Liver (tissue), 3 donors: ENCODE results near the gene SLCO1C1.

ENCODE experiments used
- EGR1 ChIP-seq, 2 donors: IDR thresholded peaks; 2 replicates each; pipeline ENCODE4 v1.6.1; 2016 to 2018; ENCODE audit warnings: antibody characterized with exemption in 2 of 2, low read depth in 2 of 2
- FOXA1 ChIP-seq: IDR thresholded peaks from 2 replicates; pipeline ENCODE4 v1.6.1; 2016; ENCODE audit warnings: antibody characterized with exemption
- GABPA ChIP-seq, 2 donors: IDR thresholded peaks in 1 of 2; conservative IDR thresholded peaks in 1 of 2; 2 replicates each; pipeline ENCODE4 v1.6.1; 2016; ENCODE audit warnings: antibody characterized with exemption in 2 of 2, mild to moderate bottlenecking in 1 of 2, moderate library complexity in 1 of 2
- MAX ChIP-seq: IDR thresholded peaks from 2 replicates; pipeline ENCODE4 v1.6.1; 2016; ENCODE audit warnings: antibody characterized with exemption
- TAF1 ChIP-seq: conservative IDR thresholded peaks from 2 replicates; pipeline ENCODE4 v1.6.1; 2016; ENCODE audit warnings: antibody characterized with exemption, mild to moderate bottlenecking
- ZBTB33 ChIP-seq: IDR thresholded peaks from 2 replicates; pipeline ENCODE4 v1.6.1; 2016; ENCODE audit warnings: antibody characterized with exemption
- TF ChIP-seq, protein P1 (sequence below): fragments of 150-350 bp; IDR thresholded peaks from 2 replicates; pipeline ENCODE4 v1.5.1; 2017; ENCODE audit warnings: improper control_type of control experiment, low read depth, low read length; ENCODE audit not compliant: missing input control
- TF ChIP-seq, protein P2 (sequence below): IDR thresholded peaks from 2 replicates; pipeline ENCODE4 v1.6.1; 2016; ENCODE audit warnings: antibody characterized with exemption
- donor health status: healthy.
- donor health status: healthy.

- TF ChIP-seq, protein P1, sequence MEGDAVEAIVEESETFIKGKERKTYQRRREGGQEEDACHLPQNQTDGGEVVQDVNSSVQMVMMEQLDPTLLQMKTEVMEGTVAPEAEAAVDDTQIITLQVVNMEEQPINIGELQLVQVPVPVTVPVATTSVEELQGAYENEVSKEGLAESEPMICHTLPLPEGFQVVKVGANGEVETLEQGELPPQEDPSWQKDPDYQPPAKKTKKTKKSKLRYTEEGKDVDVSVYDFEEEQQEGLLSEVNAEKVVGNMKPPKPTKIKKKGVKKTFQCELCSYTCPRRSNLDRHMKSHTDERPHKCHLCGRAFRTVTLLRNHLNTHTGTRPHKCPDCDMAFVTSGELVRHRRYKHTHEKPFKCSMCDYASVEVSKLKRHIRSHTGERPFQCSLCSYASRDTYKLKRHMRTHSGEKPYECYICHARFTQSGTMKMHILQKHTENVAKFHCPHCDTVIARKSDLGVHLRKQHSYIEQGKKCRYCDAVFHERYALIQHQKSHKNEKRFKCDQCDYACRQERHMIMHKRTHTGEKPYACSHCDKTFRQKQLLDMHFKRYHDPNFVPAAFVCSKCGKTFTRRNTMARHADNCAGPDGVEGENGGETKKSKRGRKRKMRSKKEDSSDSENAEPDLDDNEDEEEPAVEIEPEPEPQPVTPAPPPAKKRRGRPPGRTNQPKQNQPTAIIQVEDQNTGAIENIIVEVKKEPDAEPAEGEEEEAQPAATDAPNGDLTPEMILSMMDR = no peak
- TF ChIP-seq TAF1 (no peak), GABPA (IDR thresholded peaks at IDR 0.05 in 1 of 2, conservative IDR thresholded peaks at IDR 0.05 in 1 of 2) (no peak), FOXA1 (no peak), ZBTB33 (no peak), MAX (no peak), EGR1 (IDR thresholded peaks at IDR 0.05; ENCODE audit: low read depth in 2 of 2) (no peak)
- TF ChIP-seq, protein P2, sequence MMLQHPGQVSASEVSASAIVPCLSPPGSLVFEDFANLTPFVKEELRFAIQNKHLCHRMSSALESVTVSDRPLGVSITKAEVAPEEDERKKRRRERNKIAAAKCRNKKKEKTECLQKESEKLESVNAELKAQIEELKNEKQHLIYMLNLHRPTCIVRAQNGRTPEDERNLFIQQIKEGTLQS = no peak
Measured at GRCh38 chr12:20653871-20654270, 41.3 kb upstream of the SLCO1C1 start.
